GM12874 (cell line): ENCODE data around the gene AFAP1L2.

Experiments used
- TF ChIP-seq, protein P1 (sequence below): IDR thresholded peaks from 2 replicates; pipeline ENCODE4 v1.5.1; 2011; ENCODE audit warnings: low read depth, mild to moderate bottlenecking, control low read depth, low read length, moderate library complexity; ENCODE audit not compliant: insufficient read depth

The AFAP1L2 gene

DNA sequence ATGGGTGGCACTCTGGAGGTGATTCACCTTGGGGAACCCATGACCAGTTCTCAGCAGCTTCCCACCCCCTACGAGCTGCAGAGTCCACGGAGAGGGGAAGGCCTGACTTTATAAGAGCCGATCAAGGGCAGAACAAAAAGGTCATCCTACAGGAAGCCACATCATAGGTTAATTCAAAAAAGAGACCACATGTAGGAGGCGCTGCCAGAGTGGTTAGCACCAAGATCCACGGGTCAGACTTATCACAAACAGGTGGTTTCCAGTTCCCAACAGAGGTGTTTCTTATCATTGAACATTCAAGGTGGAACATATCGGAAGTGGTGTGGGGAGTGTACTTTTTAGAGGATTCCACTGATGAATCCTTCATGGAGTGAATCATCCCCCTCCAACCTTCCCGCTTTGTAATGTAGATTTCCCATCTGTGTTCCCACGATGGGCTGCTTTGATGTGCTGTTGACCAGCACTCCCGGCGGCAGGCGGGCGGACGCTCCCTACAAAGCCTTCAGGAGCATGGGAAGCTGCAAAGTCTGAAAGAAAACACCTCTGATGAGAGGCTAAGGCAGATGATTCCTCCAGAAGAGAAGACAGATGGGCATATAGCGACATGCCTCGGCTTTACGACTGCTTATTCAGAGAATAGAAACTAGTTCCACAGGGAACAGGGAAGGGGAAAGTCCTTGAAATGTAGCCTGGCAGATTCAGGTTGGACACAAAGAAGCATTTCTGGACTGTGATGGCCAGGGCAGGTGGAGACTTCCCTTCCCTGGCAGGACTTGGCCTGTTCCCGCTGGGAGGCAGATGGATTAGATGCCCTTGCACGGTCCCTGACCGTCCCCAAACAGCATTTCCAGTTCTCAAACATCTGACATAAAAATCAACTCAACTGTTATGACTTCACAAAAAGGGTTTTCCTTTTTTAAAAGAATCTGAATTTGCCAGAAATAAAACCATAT, 66.5 kb downstream of the AFAP1L2 start:
- TF ChIP-seq, protein P1, sequence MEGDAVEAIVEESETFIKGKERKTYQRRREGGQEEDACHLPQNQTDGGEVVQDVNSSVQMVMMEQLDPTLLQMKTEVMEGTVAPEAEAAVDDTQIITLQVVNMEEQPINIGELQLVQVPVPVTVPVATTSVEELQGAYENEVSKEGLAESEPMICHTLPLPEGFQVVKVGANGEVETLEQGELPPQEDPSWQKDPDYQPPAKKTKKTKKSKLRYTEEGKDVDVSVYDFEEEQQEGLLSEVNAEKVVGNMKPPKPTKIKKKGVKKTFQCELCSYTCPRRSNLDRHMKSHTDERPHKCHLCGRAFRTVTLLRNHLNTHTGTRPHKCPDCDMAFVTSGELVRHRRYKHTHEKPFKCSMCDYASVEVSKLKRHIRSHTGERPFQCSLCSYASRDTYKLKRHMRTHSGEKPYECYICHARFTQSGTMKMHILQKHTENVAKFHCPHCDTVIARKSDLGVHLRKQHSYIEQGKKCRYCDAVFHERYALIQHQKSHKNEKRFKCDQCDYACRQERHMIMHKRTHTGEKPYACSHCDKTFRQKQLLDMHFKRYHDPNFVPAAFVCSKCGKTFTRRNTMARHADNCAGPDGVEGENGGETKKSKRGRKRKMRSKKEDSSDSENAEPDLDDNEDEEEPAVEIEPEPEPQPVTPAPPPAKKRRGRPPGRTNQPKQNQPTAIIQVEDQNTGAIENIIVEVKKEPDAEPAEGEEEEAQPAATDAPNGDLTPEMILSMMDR, result no peak

DNA sequence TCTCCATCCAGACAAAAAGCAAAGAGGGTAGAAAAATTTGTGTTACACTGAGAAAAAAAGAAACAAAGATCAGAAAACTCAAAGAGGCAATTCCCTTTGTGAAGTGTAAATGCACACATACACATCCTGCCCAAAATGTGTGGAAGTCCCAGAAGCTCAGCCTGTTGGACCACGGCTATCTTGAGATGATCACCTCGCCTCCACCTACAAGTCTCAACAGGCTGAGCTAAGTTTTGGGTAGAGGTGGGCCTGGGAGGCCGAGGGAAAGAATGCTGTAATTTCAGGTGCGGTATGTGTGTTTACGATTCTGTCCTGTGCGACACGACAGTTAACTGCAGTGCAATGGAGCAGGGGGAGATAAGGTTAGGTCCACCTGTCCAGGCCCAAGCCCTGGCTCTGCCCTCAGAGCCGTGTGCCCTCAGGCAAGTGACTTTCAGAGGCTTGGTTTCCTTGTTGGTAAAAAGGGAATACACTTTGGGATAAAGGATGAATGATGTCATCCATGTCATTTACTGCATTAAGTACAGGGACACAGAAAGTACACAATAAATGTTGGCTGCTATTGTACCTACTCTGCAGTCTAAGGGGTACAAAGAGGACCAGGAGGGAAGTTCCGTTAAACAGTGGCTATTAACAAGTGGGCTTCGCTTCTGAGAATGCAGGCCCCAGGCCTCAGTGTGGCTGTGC, 67.3 kb downstream of the AFAP1L2 start:
- TF ChIP-seq, protein P1, result no peak

- TF ChIP-seq, protein P1, result no peak
Observed at GRCh38 chr10:114335614-114336013, 68.7 kb downstream of the AFAP1L2 start.

DNA sequence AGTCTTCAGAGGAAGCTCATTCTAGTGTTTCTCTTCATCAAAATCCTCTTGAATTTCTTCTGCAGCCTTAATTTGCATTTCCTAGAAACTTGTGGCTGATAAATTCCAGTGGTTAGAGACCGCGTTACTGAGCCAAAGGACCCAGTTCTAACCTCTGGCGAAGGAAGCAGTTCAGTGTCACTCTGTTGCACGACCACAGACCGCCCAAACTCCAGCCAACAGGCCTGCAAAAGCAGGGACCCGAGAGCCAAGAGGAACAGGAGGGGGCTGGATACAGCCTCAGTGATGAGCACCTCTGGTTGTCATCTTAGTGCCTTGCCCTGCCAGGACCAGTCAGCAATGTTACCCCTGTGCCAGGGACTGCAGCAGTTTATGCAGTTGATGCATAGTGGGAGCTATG, 70.0 kb downstream of the AFAP1L2 start:
- TF ChIP-seq, protein P1, result no peak

- TF ChIP-seq, protein P1, result no peak
Observed at GRCh38 chr10:114332301-114333192, 71.8 kb downstream of the AFAP1L2 start.

DNA sequence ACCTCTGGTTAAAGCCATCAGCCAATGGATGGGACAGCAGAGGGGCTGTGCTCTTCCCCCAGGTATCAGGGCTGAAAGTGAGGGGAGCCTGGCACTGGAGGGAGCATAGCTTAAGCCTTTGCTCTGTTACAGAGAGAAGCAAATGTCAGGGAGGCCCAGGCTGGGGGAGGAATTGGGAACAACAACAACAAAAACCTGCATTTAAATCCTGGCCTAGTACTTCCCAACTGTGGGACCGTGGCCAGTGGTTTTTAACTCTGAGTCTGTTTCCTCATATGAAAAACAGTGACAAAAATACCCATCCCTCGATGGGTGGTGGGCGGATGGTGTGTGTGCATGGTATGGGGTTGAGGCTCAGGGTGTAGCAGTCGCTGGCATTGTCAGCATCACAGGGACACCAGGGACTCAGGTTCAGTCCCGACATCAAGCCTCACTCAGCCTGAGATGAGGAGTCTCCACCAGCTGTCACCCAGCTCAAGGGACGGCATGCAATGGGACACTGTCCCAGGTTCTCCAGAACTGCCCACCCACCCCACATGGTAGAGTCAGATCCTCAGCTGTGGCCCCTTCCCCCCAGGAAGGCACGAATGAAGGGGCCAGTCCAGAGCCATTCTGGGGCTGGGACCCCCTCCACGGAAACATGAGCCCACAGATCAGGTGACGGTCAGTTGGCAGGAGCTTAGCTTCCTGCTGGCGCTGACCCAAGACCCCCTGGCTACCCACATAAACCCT, 74.5 kb downstream of the AFAP1L2 start:
- TF ChIP-seq, protein P1, result no peak
